HL-60 (cell line): ENCODE measurements around the gene MDN1.
A peak's percentile ranks its signal among the peaks of the same experiment; 100 is the strongest.

ENCODE experiments used
- DNase-seq, 2 experiments: peaks; one replicate each; pipeline ENCODE4 v3.0.0-alpha.2; 2010 to 2020; ENCODE audit warnings: low read depth in 1 of 2, low spot score in 1 of 2
- H3K27ac ChIP-seq: fragments of 250-450 bp; sonication (Bioruptor Pico); replicated peaks from 2 replicates; pipeline ENCODE4 v1.5.1; 2020; ENCODE audit warnings: mild to moderate bottlenecking, moderate library complexity
- H3K27me3 ChIP-seq: fragments of 250-450 bp; sonication (Bioruptor Pico); 2 replicates; pipeline ENCODE4 v1.5.1; 2021; ENCODE audit warnings: mild to moderate bottlenecking, moderate library complexity; ENCODE audit not compliant: insufficient read depth, poor library complexity, severe bottlenecking
- H3K4me3 ChIP-seq: replicated peaks from 2 replicates; pipeline ENCODE4 v1.5.1; 2011; ENCODE audit warnings: mild to moderate bottlenecking, control low read depth, low read length; ENCODE audit not compliant: insufficient read depth
- CTCF ChIP-seq: IDR thresholded peaks from one replicate; pipeline ENCODE4 v1.5.1; 2011; ENCODE audit warnings: low read length, control low read depth, inconsistent platforms; ENCODE audit not compliant: insufficient read depth
- GABPA ChIP-seq: IDR thresholded peaks from 2 replicates; pipeline ENCODE4 v1.6.1; 2012; ENCODE audit warnings: low read depth
- POLR2AphosphoS5 ChIP-seq: IDR thresholded peaks from 2 replicates; pipeline ENCODE4 v1.6.1; 2012; ENCODE audit warnings: low read depth
- REST ChIP-seq: IDR thresholded peaks from 2 replicates; pipeline ENCODE4 v1.6.1; 2012; ENCODE audit warnings: low read depth; ENCODE audit not compliant: insufficient replicate concordance
- SPI1 ChIP-seq: IDR thresholded peaks from 2 replicates; pipeline ENCODE4 v1.6.1; 2012; ENCODE audit warnings: low read depth, mild to moderate bottlenecking, borderline replicate concordance

The MDN1 gene

GRCh38 chr6:89792881-89793280, 26.7 kb downstream of the MDN1 start:
- Histone ChIP-seq H3K4me3 (no peak overlapping the region), H3K27ac (no peak overlapping the region), H3K27me3 (no peaks in the 10 kb centered on the region)
- DNase-seq, result peak; percentile 36 to 70
- TF ChIP-seq REST, result no peak
- peak; percentile 80 for TF ChIP-seq SPI1
- no peak for TF ChIP-seq GABPA
- TF ChIP-seq CTCF, result peak; percentile 85

- DNase-seq, result no peak
- no peak overlapping the region for H3K27ac ChIP-seq
- H3K27me3 ChIP-seq, result no peaks in the 10 kb centered on the region
- no peak for TF ChIP-seq POLR2AphosphoS5
- no peak for TF ChIP-seq GABPA
- TF ChIP-seq REST, result no peak
- no peak for TF ChIP-seq CTCF
- no peak for TF ChIP-seq SPI1
- no peak overlapping the region for H3K4me3 ChIP-seq
Measured at GRCh38 chr6:89790403-89790802, 29.2 kb downstream of the MDN1 start.

- DNase-seq, result no peak
- H3K4me3 ChIP-seq, result no peak overlapping the region
- H3K27me3 ChIP-seq, result no peaks in the 10 kb centered on the region
- H3K27ac ChIP-seq, result no peak overlapping the region
- TF ChIP-seq CTCF (no peak), REST (no peak), GABPA (no peak), POLR2AphosphoS5 (no peak), SPI1 (no peak)
Measured at GRCh38 chr6:89789980-89790379, 29.6 kb downstream of the MDN1 start.
